Astrocyte of the cerebellum (primary cell): ENCODE results near the gene DLGAP1.
"Not testable (repeated sequence)": the region's sequence is repeated elsewhere in the genome, so short reads cannot be mapped to it uniquely, and the experiment has no call there.

Experiments
- DNase-seq: peaks from one replicate; pipeline ENCODE4 v3.0.0-alpha.2; 2011; ENCODE audit warnings: low read depth
- H3K4me3 ChIP-seq: 2 replicates; pipeline ENCODE4 v1.5.1; 2011; ENCODE audit warnings: mild to moderate bottlenecking, low read depth, low read length, moderate library complexity
- in situ Hi-C: cut with HindIII; loops from 2 replicates; pipeline ENCODE4 v1.10.0; 2017; ENCODE audit warnings: low sequenced_read_pairs
- TF ChIP-seq, protein P1 (sequence below): IDR thresholded peaks from 2 replicates; pipeline ENCODE4 v1.5.1; 2012; ENCODE audit warnings: low read length, low read depth, moderate library complexity, mild to moderate bottlenecking; ENCODE audit errors: missing control alignments

The DLGAP1 gene

DNA sequence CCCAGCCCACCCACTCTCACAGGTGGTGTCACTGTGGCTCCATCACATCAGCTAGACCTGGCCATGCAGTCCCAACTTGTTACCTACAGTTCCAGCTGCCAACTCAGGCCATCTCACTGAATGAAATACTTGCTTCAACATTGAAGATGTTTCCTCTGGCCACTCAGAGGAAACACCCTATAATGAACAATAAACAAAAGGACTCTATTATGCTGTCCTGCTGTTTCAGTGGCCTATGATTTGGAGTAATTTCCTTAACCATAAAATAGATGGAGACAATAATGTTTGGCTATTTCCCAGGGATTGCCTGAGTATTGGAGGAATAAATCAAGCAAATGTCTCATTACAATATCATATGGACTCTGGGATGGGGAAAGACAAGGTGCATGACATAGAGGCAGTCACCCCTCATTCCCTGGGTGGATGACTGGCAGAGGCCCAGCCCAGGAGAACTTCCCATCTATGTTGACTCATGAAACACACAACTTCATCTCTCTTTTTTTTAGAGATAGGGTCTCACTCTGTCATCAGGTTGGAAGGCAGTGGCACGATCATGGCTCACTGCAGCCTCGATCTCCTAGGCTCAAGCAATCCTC, 870.7 kb downstream of the DLGAP1 start:
- H3K4me3 ChIP-seq, result no peak overlapping the region
- in situ Hi-C loops, result loop anchor here (10.0 kb wide), 1 partner anchor 290 kb away; no protein-coding TSS in a partner anchor
- DNase-seq, result no peak
- TF ChIP-seq, protein P1, sequence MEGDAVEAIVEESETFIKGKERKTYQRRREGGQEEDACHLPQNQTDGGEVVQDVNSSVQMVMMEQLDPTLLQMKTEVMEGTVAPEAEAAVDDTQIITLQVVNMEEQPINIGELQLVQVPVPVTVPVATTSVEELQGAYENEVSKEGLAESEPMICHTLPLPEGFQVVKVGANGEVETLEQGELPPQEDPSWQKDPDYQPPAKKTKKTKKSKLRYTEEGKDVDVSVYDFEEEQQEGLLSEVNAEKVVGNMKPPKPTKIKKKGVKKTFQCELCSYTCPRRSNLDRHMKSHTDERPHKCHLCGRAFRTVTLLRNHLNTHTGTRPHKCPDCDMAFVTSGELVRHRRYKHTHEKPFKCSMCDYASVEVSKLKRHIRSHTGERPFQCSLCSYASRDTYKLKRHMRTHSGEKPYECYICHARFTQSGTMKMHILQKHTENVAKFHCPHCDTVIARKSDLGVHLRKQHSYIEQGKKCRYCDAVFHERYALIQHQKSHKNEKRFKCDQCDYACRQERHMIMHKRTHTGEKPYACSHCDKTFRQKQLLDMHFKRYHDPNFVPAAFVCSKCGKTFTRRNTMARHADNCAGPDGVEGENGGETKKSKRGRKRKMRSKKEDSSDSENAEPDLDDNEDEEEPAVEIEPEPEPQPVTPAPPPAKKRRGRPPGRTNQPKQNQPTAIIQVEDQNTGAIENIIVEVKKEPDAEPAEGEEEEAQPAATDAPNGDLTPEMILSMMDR, result no peak

DNA sequence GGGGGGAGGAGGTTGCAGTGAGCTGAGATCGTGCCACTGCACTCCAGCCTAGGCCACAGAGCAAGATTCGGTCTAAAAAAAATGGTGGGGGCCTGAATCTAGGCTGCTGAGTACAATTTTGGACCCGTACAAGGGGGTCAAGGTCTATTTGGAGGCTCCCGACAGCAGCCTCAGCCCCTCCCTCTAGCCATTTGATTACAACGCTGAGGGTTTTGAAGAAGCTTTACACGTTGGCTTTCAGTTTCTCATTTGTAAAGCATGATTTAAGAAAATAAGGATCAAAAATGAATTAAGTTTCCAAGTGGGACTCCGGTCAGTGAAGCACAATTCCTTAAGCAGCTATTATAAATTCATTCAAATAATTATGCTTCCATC, 871.2 kb downstream of the DLGAP1 start:
- no peak overlapping the region for H3K4me3 ChIP-seq
- no peak for DNase-seq
- TF ChIP-seq, protein P1, result no peak
- in situ Hi-C loops, result loop anchor here (10.0 kb wide), 1 partner anchor 289 kb away; no protein-coding TSS in a partner anchor

DNA sequence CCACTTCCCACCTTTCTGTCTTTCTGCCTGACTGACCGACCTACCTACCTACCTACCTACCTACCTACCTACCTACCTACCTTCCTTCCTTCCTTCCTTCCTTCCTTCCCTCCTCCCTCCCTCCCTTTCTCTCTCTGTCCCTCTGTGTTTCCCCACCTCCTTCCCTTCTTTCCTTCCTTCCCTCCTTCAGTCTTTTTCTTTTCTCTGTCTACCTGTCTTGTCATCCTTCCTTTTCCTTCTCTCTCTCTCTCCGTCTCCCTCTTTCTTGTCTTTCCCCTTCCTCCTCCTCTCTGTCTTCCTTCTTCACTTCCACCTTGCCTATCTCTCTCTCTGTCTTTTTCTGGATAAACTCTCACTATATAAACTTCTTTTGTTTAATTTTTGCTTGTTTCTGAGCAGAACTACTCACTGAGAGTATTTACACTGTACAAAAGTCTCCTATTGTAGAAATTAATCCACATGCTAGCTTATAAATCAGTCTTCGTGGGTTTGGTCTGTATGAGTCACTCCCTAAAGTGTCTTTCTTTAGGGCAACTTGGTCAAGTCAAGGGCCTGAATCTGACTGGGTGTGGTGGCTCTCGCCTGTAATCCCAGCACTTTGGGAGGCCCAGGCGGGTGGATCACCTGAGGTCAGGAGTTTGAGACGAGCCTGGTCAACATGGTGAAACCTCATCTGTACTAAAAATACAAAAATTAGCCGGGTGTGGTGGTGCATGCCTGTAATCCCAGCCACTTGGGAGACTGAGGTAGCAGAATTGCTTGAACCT, 871.8 kb downstream of the DLGAP1 start:
- in situ Hi-C loops, result loop anchor here (10.0 kb wide), 1 partner anchor 288 kb away; no protein-coding TSS in a partner anchor
- not testable (repeated sequence) for DNase-seq, H3K4me3 ChIP-seq

DNA sequence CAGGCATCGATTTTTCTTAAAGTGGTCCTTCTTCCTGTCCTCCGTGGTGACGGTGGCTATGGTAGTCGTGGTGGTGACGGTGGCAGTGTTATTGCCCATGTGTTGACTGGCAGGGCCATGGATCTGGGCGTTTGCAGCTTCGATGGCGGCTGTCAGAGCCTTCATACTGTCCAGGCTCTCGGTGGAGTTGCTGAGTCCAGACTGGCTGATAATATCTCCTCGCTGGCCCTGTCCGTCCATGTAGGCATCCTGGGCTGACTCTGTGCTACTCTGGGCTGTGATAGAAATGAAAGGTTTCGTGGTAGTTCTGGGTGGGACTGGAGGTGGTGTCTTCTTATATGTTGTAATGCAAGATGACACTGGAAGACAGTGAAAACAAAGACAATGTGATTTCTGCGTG, 873.2 kb downstream of the DLGAP1 start:
- in situ Hi-C loops, result loop anchor here (10.0 kb wide), 1 partner anchor 287 kb away; no protein-coding TSS in a partner anchor
- TF ChIP-seq, protein P1, result no peak
- no peak overlapping the region for H3K4me3 ChIP-seq
- DNase-seq, result no peak

DNA sequence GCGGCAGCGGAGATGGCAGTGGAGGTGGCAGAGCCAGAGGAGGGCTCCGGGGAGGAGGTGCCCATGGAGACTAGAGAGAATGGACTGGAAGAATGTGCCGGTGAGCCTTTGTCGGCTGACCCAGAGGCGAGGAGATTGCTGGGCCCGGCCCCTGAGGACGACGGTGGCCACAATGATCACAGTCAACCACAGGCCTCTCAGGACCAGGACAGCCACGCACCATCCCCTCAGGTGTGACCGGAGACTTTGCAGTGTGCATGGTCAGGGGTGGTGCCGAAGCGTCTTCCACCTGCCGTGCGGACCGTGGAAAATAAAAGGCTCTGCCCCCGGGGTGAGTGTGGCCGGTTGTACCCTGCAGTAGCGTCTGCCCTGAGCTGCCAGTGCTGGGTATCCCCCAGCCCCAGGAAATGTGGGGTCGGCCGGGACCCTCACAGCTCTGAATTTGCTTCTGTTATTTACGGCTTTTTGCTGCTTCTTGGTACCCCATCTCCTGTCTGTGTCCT, 874.5 kb downstream of the DLGAP1 start:
- in situ Hi-C loops, result loop anchor here (10.0 kb wide), 1 partner anchor 286 kb away; no protein-coding TSS in a partner anchor
- DNase-seq, H3K4me3 ChIP-seq: not testable (repeated sequence)

DNA sequence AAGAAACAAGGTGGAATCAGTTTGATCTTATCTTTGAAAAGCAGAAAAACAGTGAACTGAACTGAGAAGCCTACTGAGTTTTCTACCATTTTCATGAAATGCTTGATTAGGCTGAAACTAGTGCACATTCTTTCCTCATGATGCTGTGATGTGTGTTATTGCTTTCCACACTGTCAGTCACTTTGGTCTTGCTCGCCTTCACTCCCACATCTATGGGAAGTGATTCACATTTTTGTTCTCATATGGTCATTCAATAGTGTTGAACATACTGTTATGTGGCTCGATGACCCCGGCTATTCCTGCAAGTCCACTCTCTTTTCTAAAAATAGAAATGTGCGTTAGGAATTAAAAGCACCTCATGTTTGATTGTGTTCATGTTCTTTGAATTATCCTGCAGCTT, 875.4 kb downstream of the DLGAP1 start:
- no peak overlapping the region for H3K4me3 ChIP-seq
- in situ Hi-C loops, result loop anchor here (5.0 to 10.0 kb wide), 2 partner anchors 62 to 285 kb away; no protein-coding TSS in a partner anchor
- TF ChIP-seq, protein P1, result no peak
- DNase-seq, result peak; percentile 62

DNA sequence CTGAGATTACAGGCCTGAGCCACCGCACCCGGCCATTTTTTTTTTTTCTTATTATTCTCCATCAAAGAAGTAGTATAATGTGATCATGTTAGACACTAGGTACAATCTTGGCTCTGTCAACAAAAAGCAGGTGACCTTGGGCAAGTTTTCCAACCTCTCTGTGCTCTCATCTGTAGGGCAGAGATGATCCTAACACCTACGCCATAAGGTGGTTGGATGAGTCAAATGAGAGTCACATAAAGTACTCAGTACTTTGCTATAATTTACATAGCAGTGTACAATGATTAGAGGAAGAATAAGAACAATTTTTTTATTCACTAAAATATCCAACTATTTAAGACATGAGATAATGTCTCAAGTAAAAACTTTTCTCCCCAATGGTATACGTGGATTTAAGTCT, 876.5 kb downstream of the DLGAP1 start:
- H3K4me3 ChIP-seq, result no peak overlapping the region
- in situ Hi-C loops, result loop anchor here (5.0 kb wide), 1 partner anchor 61 kb away; no protein-coding TSS in a partner anchor
- TF ChIP-seq, protein P1, result no peak
- DNase-seq, result no peak
